GM19193 (cell line): ENCODE results near the gene AP2A1.

Experiments
- POLR2A ChIP-seq: IDR thresholded peaks from 4 replicates; pipeline ENCODE4 v1.6.1; 2011; ENCODE audit not compliant: insufficient read depth, insufficient read length; ENCODE audit errors: extremely low read depth

Gene AP2A1

DNA sequence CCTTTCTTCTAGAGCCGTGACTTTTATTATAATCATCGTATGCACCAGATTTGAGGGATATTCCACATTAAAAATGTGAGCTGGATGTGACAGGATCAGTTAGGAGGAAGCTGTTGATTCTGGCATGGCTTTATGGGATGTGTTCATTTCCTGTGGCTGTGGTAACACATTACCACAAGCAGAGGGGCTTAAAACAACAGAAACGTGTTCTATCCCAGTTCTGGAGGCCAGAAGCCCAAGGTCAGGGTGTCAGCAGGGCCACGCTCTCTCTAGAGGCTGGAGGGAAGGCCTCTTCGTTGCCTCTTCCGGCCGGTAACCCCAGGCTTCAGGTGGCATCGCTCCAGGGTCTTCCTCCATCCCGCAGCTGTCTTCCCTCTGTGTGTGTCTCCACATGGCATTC, 65.8 kb downstream of the AP2A1 start:
- TF ChIP-seq POLR2A: no peak

DNA sequence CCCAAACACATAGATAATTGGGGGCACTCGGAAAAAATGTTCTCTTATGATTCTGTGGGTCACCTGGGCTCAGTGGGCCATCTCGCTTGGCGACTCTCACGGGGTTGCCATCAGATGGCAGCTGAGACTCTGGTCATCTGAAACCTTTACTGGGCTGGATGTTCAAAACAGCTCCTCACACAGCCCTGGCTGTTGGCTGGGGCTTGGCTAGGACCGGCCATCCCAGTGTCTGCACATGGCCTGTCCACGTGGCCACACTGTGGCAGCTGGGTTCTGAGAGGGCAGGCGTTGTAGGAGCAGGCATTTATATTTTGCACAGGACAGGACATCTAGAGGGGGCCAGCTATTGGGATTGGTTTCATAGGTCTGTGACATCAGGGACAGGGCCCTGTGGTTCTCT, 66.8 kb downstream of the AP2A1 start:
- no peak for TF ChIP-seq POLR2A

DNA sequence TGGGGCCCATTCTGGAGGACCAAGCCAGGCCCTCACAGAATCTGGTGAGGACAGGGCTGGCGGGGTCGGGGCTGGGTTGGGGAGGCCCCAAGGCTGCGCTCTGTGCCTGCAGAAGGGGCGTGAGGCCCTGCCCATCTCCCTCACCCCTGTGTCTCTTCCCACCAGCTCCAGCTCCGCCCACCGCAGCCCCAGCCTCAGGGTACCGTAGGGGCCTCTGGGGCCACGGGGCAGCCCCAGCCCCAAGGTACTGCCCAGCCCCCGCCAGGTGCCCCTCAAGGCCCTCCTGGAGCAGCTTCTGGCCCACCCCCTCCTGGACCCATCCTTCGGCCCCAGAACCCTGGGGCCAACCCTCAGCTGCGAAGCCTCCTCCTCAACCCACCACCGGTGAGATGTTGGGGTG, 68.8 kb downstream of the AP2A1 start:
- no peak for TF ChIP-seq POLR2A

DNA sequence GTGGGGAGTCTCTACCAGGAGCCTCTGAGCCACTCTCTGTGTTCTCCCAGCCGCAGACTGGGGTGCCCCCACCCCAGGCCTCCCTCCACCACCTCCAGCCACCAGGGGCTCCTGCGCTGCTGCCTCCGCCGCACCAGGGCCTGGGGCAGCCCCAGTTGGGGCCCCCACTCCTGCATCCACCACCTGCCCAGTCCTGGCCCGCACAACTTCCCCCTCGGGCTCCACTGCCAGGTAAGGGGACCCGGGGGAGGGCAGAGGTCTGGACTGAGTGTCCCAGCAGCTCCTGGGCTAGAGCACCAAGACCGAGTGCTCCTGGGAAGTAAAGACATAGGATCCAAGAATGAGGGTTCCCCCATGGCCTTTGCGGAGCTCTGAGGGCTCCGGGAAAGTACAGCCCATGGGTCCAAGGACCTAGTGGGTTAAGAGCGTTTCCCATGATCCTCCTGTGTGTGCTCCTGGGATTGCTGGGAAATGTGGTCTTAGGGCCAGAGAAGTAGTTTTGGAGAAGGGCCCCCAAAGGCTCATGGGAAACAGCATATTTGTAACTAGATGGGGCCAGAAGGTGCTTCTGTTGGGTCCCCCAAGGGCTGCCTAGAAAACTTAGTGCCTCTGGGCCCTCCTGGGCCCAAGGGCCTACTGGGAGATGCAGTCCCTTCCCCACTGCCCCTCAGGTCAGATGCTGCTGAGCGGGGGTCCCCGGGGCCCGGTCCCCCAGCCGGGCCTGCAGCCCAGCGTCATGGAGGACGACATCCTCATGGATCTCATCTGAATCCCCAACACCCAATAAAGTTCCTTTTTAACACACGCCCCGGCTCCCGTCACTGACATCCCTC, 69.6 kb downstream of the AP2A1 start:
- TF ChIP-seq POLR2A: no peak

DNA sequence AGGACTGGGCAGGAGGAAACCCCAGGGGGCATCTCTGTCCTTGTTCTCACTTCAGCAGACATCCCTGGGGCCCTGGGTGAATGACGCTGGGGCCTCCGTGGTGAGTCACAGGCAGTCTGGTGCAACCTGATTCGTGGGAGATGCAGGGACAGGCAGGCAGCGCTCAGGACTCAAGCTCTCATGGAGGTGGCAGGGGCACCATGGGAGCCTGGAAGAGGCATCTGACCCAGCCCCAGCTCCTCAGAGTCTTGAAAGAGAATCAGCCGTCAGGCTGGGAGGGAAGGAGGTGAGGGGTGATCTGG, 70.2 kb downstream of the AP2A1 start:
- TF ChIP-seq POLR2A: no peak

DNA sequence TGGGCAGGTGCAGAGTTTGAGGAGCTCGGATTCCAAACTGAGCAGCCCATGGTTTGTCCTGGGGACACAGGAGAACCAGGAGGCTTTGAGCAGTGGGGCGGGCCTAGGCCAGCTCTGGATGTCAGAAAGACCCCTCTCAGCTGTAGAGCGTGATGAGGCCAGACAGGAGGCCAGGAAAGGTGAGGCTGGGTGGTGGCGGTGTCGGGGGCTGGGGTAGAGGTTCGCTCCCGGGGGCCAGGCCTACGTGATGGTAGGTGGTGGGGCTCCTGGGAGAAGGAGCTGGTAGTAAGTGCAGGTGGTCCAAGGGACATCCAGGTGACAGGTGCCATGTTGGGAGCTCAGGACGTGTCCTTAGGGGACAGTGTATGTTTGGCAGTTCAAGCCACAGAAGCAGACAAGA, 70.6 kb downstream of the AP2A1 start:
- no peak for TF ChIP-seq POLR2A

DNA sequence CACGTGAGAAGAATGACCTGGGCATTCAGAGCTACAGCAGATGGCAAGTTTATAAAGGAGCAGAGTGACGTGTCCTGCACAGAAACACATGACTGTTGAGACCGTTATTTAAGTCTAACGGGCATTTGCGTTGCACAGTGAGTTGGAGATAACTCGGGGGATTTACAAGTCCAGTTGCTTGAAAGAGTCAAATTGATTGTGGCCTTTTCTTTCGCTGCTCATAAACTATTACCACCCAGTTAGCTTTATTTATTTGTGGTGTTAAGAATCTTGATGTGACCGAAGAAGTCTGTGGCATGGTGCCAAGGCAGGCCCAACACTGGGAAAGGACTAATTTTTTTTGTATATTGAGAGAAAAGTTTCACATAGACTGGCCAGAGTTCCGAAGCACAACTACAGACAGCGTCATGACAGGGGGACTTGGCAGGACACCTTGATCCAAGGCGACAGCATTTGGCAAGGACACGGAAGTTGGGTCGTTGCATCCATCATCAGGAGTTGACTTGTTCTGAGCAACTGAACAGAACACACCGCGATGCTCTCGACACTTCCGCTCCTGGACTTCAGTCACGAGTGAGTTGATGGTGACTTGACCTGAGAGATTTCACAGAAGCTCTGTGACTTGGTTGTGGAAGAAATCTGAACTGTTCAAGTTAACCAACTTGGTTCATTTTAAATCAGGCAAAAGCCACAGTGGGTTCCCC, 72.2 kb downstream of the AP2A1 start:
- TF ChIP-seq POLR2A: no peak

DNA sequence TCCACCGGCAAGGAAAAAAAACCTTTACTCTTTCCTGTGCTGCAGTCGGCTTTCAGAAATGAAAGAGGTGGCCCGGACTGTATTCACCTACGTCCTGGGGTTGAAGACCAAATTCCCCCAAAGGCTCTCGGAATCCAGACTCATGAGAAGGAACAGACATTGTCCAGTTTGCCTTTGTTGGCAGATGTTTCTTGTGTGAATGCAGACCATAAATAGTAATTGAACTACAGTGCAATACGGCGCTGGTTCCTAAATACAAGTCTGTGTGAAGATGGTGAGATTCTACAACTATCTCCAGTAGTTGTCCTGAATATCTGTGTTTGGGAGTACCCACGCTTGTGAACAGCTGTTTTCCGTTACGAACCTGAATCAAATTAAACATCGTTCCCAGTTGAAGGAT, 72.9 kb downstream of the AP2A1 start:
- no peak for TF ChIP-seq POLR2A

DNA sequence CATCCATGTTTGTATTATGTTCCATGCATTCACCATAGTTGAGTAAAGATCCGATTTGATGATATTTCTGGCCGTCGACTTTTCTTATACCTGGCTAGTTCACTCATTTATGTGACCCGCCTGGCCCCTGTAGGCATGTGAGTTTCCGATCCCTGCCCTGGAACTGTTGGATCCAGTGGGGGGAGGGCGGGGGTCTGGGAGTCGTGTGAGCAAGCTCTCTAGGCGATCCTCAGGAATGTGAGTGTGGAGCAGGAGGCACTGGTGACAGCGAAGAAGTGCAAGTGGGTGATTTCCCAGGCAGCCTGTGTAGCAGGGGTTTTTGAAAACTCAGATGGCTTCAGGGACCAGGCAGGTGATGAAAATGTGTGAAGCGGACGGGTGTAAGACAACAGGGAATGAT, 73.5 kb downstream of the AP2A1 start:
- TF ChIP-seq POLR2A: no peak

DNA sequence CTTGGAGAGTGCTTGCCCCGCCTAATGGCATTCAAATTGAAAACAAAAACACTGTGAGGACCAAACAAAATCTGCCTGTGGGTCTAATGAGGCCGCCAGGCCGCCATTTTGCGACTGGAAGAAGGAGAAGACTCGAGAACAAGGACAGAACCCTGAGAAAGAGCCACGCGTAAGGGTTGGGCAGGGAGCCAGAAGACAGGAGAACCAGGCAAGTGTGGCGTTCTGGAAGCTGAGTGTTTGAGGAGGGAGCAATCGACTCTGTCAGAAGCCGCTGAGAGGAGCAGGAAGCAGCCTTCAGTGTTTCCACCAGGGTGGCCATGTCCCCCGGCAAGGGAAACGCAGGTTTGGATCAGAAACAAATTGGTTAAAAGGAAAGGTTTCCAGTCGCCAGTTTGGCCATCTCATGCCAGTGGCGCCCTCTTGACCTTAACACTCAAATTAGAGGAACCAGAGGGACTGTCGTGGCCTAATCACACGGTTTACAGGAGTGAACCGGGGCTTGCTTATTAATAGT, 74.0 kb downstream of the AP2A1 start:
- no peak for TF ChIP-seq POLR2A

DNA sequence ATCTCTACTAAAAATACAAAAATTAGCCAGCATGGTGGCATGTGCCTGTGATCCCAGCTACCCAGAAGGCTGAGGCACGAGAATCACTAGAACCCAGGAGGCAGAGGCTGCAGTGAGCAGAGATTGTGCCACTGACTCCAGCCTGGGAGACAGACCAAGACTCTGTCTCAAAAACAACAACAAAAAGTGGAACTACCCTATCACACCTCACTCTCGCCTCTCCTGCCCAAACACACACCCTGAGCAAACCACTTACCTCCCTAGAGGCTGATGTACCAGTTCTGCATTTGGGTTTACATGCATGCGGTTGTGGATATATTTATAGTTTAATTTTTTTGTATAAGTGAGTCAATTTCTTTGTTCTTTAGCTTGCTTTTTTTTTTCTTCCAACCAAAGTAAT, 76.5 kb downstream of the AP2A1 start:
- TF ChIP-seq POLR2A: no peak

DNA sequence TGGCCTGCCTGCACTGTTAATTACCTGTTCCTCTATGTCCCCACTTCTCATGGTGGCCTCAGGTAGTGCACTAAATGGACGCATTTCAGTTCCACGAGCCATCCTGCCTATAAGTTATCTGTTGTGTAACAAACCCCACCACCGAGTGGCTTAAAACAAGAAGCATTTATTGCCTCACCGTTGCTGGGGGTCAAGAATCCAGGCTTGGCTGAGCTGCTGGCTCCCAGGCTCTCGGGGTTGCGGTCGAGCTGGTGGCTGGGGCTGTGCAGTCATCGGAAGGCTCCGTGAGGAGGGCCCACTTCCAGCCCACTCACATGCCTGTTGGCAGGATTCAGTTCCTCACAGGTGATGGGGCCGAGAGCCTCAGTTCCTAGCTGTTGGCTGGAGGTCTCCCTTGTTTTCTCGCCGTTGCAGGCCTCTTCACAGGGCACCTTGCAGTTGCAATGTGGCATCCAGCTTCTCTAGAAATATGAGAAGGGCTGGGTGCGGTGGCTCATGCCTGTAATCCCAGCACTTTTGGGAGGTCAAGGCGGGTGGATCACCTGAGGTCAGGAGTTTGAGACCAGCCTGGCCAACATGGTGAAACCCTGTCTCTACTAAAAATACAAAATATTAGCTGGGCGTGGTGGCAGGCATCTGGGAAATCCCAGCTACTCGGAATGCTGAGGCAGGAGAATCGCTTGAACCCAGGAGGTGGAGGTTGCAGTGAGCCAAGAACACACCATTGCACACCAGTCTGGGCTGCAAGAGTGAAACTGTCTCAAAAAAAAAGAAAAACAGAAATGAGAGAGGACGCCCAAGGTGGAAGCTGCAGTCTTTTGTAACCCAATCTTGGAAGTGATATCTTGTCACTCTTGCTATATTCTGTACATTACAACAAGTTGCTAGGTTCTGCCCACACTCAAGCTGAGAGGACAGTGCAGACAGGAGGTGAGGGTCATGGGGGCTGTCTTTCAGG, 77.6 kb downstream of the AP2A1 start:
- no peak for TF ChIP-seq POLR2A

DNA sequence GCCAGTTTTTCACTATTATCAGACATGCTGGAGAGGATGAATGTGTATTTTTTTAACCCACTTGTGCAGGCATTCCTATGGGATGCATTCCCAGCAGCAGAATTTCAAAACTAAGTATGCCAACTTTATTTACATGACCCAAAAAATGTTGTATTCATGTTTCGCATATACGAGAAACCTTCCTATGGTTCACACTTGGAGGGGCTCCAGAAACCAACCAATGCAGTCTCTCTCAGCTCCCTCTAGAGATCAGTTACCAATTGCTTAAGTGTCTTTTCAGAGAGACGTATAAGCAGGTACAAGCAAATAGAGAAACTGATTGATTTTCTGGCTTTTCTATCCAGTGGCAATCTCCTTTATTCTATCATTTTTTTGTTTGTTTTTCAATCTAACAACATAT, 78.6 kb downstream of the AP2A1 start:
- no peak for TF ChIP-seq POLR2A

DNA sequence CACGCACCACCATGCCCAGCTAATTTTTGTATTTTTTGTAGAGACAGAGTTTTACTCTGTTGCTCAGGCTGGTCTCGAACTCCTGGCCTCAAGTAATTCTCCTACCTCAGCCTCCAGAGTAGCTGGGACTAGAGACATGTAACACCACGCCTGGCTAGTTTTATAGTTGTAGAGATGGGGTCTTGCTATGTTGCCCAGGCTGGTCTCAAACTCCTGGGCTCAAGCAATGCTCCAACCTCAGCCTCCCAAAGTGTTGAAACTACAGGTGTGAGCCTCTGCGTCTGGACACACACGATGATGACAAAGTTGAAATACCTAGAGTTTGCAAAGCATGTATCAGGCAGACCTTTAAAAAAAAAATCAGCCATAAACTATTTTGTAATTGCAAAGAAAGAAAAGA, 79.6 kb downstream of the AP2A1 start:
- TF ChIP-seq POLR2A: no peak
